HepG2 (cell line): ENCODE data around the gene CEP78. TPM values are rescaled to one million over a fixed set of nuclear protein-coding genes. Genes with fewer than 3 reads are reported as not detected.
A peak's percentile ranks its signal among the peaks of the same experiment; 100 is the strongest.

Source experiments
- CCDC6 ChIP-seq: sonication (generic); formaldehyde crosslinking; IDR thresholded peaks from 2 replicates; pipeline ENCODE4 v1.8.1; 2022; ENCODE audit warnings: mild to moderate bottlenecking, missing genetic modification reagents, moderate library complexity
- CENPBD1 ChIP-seq: sonication (generic); formaldehyde crosslinking; IDR thresholded peaks from 2 replicates; pipeline ENCODE4 v1.8.0; 2022; ENCODE audit warnings: missing genetic modification reagents, low read depth, mild to moderate bottlenecking, borderline replicate concordance
- GZF1 ChIP-seq: sonication (generic); formaldehyde crosslinking; IDR thresholded peaks from 2 replicates; pipeline ENCODE4 v1.5.1; 2020; ENCODE audit warnings: mild to moderate bottlenecking, missing genetic modification reagents
- KAT7 ChIP-seq: IDR thresholded peaks from 2 replicates; pipeline ENCODE4 v1.6.1; 2018; ENCODE audit warnings: borderline replicate concordance, missing compliant biosample characterization
- MBD4 ChIP-seq: IDR thresholded peaks from 2 replicates; pipeline ENCODE4 v1.6.1; 2012; ENCODE audit warnings: low read length, inconsistent platforms, borderline replicate concordance
- RCOR2 ChIP-seq: IDR thresholded peaks from 2 replicates; pipeline ENCODE4 v1.6.1; 2016; ENCODE audit warnings: missing biosample characterization, missing genetic modification reagents
- SNAPC2 ChIP-seq: sonication (generic); formaldehyde crosslinking; IDR thresholded peaks from 2 replicates; pipeline ENCODE4 v1.8.1; 2022; ENCODE audit warnings: mild to moderate bottlenecking, missing genetic modification reagents
- TCF7L2 ChIP-seq: IDR thresholded peaks from 2 replicates; pipeline ENCODE4 v1.6.1; 2011; ENCODE audit warnings: mild to moderate bottlenecking, low read depth, low read length, moderate library complexity
- ZBED4 ChIP-seq: sonication (generic); formaldehyde crosslinking; IDR thresholded peaks from 2 replicates; pipeline ENCODE4 v1.4.0; 2020; ENCODE audit warnings: missing genetic modification reagents, borderline replicate concordance
- ZBTB43 ChIP-seq: sonication (generic); formaldehyde crosslinking; conservative IDR thresholded peaks from 2 replicates; pipeline ENCODE4 v1.4.0; 2020; ENCODE audit warnings: missing genetic modification reagents
- ZBTB49 ChIP-seq: sonication (generic); formaldehyde crosslinking; IDR thresholded peaks from 2 replicates; pipeline ENCODE4 v1.4.0; 2020; ENCODE audit warnings: missing genetic modification reagents, borderline replicate concordance
- ZFX ChIP-seq: sonication (generic); formaldehyde crosslinking; IDR thresholded peaks from 2 replicates; pipeline ENCODE4 v1.4.0; 2020; ENCODE audit warnings: mild to moderate bottlenecking, low read depth, missing genetic modification reagents, moderate library complexity
- ZMYM4 ChIP-seq: sonication (generic); formaldehyde crosslinking; IDR thresholded peaks from 2 replicates; pipeline ENCODE4 v1.8.1; 2023; ENCODE audit warnings: mild to moderate bottlenecking, missing genetic modification reagents
- ZNF180 ChIP-seq: sonication (generic); formaldehyde crosslinking; IDR thresholded peaks from 2 replicates; pipeline ENCODE4 v1.4.0; 2020; ENCODE audit warnings: low read depth, missing genetic modification reagents, borderline replicate concordance
- ZNF30 ChIP-seq: sonication (generic); formaldehyde crosslinking; IDR thresholded peaks from 2 replicates; pipeline ENCODE4 v1.5.0; 2020; ENCODE audit warnings: mild to moderate bottlenecking, missing genetic modification reagents
- ZNF552 ChIP-seq: sonication (generic); formaldehyde crosslinking; IDR thresholded peaks from 2 replicates; pipeline ENCODE4 v1.9.0; 2022; ENCODE audit warnings: missing genetic modification reagents, mild to moderate bottlenecking, borderline replicate concordance
- ZSCAN25 ChIP-seq: sonication (generic); formaldehyde crosslinking; IDR thresholded peaks from 2 replicates; pipeline ENCODE4 v1.8.0; 2022; ENCODE audit warnings: mild to moderate bottlenecking, missing genetic modification reagents
- ZXDC ChIP-seq: sonication (generic); formaldehyde crosslinking; IDR thresholded peaks from 2 replicates; pipeline ENCODE4 v1.5.0; 2020; ENCODE audit warnings: mild to moderate bottlenecking, missing genetic modification reagents
- polyA plus RNA-seq, 8 experiments: library from polyadenylated mRNA; depleted of rRNA in 3 of 8; stranded (reverse) in 7 of 8; unstranded in 1 of 8; fragments of >200 nt; fragmentation: Illumina TruSeq in 4 of 8; extraction: Trizol in 4 of 8; gene quantifications; 2 replicates each; pipeline versions ENCODE4 v1.2.1 to v1.2.3, GENCODE V29; 2011 to 2016; ENCODE audit warnings: low read depth in 4 of 8, missing spikeins in 1 of 8, mixed read lengths in 1 of 8; ENCODE audit not compliant: insufficient read depth in 1 of 8
- total RNA-seq, 5 experiments: library from RNA; depleted of rRNA; stranded (reverse); fragments of >200 nt; fragmentation: Illumina TruSeq; extraction: Trizol; gene quantifications; 2 replicates each; pipeline ENCODE4 v1.2.3, GENCODE V29; 2016; ENCODE audit warnings: low read depth in 1 of 5

CEP78 gene
- total and polyA plus RNA-seq, 2 of the 13 experiments (the other 11 are each of a cell fraction or from before 2014, with no cell fraction given): 5.1 to 30.8 TPM

GRCh38 chr9:78235762-78236550 is at the start of gene CEP78 (continued):
- TF ChIP-seq ZXDC (CRISPR knock-in tag): no peak
- TF ChIP-seq ZMYM4 (CRISPR knock-in tag): peak; percentile 96
- TF ChIP-seq ZSCAN25 (CRISPR knock-in tag): no peak
- TF ChIP-seq KAT7 (CRISPR knock-in tag): peak; percentile 56; the same call in 1 of the 2 replicates
- peak; percentile 46; the same call in 1 of the 2 replicates for TF ChIP-seq ZBTB43
- TF ChIP-seq CENPBD1: no peak
- TF ChIP-seq RCOR2: no peak
- TF ChIP-seq ZFX (CRISPR knock-in tag): peak; percentile 96
- TF ChIP-seq TCF7L2: no peak
- TF ChIP-seq SNAPC2 (CRISPR knock-in tag): no peak
- peak; percentile 88 for TF ChIP-seq CCDC6 (CRISPR knock-in tag)
- peak; percentile 55; the same call in 1 of the 2 replicates for TF ChIP-seq ZBED4 (CRISPR knock-in tag)
- TF ChIP-seq MBD4: no peak
- TF ChIP-seq GZF1: no peak
- peak; percentile 84; the same call in 1 of the 2 replicates for TF ChIP-seq ZNF30
- no peak for TF ChIP-seq ZNF180 (CRISPR knock-in tag)
- TF ChIP-seq ZBTB49 (CRISPR knock-in tag): no peak
- TF ChIP-seq ZNF552: peak; percentile 87; the same call in 1 of the 2 replicates
